Endothelial cell of hepatic sinusoid (primary cell): Measurements from ENCODE around the gene C4B.
"Not testable (repeated sequence)": the region's sequence is repeated elsewhere in the genome, so short reads cannot be mapped to it uniquely, and the experiment has no call there.

Experiments
- in situ Hi-C: cut with HindIII; loops from 2 replicates; pipeline ENCODE4 v1.10.0; 2017; ENCODE audit warnings: low sequenced_read_pairs

The C4B gene

DNA sequence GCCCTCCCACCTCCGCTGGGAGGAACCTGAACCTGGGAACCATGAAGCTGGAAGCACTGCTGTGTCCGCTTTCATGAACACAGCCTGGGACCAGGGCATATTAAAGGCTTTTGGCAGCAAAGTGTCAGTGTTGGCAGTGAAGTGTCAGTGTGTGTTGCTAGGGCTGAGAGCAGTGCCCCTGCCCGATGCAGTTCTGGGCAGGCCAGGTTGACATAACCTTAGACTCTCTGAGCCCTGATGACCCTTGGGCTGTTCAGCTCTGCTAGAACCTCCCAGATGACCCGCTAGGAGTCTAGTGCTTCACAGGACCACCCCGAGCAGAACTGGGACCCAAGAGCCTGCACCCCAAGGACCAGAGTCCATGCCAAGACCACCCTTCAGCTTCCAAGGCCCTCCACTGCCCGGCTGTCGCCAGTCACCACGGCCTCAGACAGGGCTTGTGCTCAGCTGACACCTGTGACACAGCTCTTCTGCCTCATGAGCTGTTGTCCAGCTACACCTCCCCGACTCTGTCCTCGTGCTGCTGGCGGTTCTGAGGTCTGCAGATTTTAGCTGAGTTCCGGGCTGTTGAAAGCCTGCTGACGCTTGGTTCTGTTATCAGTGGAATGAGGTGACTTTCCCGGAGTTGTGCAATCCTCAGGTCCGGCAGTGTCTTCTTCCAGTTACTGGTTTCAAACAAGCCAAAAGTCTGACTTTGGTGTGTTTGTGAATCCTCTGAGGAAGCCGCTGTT is 20.9 kb downstream of the C4B start:
- in situ Hi-C loops = not testable (repeated sequence)

GRCh38 chr6:32037136-32037535 is 22.5 kb downstream of the C4B start:
- in situ Hi-C loops = not testable (repeated sequence)

DNA sequence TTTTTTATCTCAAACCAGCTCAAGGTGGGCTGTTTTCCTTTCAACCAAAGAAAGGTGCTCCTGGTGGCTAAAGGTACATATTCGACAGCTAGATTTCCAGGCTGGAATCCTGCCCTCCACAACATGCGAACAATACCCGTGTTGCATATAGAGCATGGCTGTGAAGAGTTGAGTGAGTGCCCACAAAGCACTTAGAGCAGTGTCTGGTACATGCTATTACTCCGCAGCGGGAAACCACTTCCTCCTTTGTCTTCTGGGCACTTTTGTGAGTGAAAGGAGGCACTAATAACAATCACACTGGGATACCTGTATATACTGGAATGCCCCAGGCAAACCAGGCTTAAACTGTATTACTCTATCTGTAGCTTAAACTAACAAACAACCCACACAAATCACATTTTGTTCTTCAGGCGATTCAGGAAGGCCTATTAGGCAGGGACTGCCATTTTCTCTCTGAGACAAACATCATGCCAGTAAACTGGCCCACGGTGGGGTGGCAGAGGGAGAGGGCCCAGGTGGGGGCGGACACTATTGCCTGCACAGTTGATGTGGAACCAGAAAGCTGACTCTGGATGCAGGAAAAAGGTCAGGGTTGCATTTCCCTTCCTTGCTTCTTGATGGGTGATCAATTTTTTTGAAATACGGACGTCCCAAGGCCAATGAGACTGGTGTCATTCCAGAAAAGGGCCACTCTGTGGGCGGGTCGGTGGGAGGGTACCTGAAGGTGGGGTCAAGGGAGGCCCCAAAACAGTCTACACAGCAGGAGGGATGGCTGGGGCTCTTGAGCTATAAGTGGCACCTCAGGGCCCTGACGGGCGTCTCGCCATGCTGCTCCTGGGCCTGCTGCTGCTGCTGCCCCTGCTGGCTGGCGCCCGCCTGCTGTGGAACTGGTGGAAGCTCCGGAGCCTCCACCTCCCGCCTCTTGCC is 23.3 kb downstream of the C4B start, which contains the start of gene CYP21A2:
CYP21A2 (plus strand) TSS at position 818 of the 927 bp plus-strand sequence; CDS start at position 826, 8 bp downstream.
- in situ Hi-C loops = not testable (repeated sequence)

DNA sequence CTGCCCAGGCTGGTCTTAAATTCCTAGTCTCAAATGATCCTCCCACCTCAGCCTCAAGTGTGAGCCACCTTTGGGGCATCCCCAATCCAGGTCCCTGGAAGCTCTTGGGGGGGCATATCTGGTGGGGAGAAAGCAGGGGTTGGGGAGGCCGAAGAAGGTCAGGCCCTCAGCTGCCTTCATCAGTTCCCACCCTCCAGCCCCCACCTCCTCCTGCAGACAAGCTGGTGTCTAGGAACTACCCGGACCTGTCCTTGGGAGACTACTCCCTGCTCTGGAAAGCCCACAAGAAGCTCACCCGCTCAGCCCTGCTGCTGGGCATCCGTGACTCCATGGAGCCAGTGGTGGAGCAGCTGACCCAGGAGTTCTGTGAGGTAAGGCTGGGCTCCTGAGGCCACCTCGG is 24.3 kb downstream of the C4B start:
- in situ Hi-C loops = not testable (repeated sequence)

GRCh38 chr6:32039321-32040274 is 25.0 kb downstream of the C4B start:
- in situ Hi-C loops = not testable (repeated sequence)

DNA sequence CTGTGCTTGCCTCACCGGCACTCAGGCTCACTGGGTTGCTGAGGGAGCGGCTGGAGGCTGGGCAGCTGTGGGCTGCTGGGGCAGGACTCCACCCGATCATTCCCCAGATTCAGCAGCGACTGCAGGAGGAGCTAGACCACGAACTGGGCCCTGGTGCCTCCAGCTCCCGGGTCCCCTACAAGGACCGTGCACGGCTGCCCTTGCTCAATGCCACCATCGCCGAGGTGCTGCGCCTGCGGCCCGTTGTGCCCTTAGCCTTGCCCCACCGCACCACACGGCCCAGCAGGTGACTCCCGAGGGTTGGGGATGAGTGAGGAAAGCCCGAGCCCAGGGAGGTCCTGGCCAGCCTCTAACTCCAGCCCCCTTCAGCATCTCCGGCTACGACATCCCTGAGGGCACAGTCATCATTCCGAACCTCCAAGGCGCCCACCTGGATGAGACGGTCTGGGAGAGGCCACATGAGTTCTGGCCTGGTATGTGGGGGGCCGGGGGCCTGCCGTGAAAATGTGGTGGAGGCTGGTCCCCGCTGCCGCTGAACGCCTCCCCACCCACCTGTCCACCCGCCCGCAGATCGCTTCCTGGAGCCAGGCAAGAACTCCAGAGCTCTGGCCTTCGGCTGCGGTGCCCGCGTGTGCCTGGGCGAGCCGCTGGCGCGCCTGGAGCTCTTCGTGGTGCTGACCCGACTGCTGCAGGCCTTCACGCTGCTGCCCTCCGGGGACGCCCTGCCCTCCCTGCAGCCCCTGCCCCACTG is 25.9 kb downstream of the C4B start:
- in situ Hi-C loops = not testable (repeated sequence)

DNA sequence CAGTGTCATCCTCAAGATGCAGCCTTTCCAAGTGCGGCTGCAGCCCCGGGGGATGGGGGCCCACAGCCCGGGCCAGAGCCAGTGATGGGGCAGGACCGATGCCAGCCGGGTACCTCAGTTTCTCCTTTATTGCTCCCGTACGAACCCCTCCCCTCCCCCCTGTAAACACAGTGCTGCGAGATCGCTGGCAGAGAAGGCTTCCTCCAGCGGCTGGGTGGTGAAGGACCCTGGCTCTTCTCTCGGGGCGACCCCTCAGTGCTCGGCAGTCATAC is 26.4 kb downstream of the C4B start:
- in situ Hi-C loops = not testable (repeated sequence)

DNA sequence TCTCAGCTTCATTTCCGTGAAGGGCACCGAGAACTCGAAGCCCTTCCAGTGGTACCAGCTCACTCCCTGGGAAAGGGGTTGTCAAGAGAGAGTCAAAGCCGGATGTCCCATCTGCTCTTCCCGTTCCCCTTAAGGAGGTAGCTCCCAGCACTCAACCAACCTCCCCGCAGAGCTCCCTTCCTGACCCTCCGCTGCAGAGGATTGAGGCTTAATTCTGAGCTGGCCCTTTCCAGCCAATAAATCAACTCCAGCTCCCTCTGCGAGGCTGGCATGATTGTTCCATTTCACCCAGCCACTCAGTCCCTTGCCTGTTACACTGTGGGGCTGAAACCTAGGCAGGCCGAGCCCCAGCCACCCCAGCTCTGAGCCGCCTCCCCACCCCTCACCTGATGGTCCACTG is 26.8 kb downstream of the C4B start:
- in situ Hi-C loops = not testable (repeated sequence)

GRCh38 chr6:32042276-32042675 is 27.7 kb downstream of the C4B start:
- in situ Hi-C loops = not testable (repeated sequence)

DNA sequence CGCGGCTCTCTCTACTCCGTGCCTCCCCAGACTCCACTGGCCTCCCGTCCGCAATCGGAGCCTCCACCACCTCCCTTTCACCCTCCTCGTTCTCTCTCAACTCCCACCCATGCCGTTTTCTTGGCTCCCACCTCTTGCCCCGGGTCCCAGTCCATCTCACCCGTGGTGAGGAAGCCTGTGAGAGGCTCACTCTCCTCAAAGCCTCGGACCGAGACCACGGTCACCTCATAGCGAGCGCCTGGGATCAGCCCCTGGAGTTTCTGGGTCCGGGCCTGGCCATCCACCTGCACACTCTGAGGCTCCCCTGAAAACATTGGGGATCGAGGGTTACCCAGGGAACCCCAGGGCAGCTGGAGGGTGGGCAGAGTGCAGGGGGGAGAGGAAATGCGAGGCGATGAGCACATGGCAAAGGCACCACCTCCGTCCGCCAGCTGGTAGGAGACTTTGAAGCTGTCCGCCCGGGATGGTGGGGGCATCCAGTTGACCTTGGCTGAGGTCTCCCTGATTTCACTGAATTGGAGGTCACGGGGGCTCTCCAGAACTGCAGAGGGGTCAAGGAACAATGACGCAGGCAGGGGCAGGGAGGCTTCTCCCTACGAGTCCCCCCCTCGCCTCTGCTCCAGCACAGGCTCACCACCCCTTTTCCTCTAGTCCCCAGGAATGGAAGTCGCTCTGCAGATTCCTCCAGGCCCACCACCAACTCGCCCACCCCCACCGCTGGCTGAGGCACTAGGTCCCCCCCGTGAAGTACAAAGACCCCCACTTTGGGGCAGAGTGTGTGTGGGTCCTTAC is 29.2 kb downstream of the C4B start:
- in situ Hi-C loops = not testable (repeated sequence)

DNA sequence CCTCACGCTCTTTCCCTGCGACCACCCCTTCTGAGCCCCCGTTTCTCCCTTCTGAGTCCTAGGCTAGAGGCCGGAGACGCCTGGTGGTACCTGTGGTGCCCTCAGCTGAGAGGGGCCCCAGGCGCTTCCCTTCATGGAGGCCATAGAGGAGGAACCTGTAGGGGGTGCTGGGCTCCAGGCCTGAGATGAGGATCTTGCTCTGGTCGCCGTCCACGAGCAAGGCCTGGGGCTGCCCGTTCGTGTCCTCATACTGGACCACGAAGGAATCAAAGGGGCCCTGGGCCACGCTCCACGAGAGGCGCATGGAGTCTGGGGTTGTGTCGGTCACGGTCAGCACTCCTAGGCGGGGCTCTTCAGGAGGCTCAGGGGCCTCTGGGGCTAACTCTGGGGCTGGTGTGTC is 30.3 kb downstream of the C4B start:
- in situ Hi-C loops = not testable (repeated sequence)

GRCh38 chr6:32045811-32046449 is 31.3 kb downstream of the C4B start:
- in situ Hi-C loops = no loop called here

DNA sequence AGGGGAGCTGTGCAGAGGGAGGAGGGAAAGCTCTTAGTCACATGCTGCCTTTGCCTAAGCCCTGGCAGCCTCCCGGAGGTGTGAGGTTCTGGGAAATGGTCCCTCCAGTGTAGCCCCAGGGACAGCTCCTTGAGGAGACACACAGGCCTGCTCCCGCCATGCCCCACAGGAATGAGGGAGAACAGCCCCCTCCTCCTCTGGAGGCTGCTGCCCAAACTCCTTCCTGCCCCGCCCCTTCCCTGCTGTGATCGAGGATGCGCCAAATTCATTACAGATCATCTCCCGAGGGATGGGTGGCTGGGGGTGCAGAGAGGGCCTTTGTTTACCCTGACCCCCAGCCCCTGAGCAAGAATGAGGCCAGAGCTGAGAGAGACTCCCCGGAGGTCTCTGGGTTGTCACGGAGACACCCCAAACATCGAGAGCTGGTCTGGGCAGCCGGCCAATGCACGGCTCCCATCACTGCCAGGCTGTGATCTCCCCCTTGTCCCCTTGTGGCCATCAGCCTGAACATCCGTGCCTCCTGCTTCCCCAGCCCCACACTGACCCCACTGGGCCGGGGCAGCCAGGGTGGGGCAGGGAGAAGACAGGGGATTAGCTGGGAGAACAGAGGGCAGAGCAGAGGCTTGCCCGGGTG is 32.0 kb downstream of the C4B start:
- in situ Hi-C loops = no loop called here

GRCh38 chr6:32047084-32047478 is 32.5 kb downstream of the C4B start:
- in situ Hi-C loops = no loop called here

GRCh38 chr6:32047539-32047854 is 32.9 kb downstream of the C4B start:
- in situ Hi-C loops = no loop called here

DNA sequence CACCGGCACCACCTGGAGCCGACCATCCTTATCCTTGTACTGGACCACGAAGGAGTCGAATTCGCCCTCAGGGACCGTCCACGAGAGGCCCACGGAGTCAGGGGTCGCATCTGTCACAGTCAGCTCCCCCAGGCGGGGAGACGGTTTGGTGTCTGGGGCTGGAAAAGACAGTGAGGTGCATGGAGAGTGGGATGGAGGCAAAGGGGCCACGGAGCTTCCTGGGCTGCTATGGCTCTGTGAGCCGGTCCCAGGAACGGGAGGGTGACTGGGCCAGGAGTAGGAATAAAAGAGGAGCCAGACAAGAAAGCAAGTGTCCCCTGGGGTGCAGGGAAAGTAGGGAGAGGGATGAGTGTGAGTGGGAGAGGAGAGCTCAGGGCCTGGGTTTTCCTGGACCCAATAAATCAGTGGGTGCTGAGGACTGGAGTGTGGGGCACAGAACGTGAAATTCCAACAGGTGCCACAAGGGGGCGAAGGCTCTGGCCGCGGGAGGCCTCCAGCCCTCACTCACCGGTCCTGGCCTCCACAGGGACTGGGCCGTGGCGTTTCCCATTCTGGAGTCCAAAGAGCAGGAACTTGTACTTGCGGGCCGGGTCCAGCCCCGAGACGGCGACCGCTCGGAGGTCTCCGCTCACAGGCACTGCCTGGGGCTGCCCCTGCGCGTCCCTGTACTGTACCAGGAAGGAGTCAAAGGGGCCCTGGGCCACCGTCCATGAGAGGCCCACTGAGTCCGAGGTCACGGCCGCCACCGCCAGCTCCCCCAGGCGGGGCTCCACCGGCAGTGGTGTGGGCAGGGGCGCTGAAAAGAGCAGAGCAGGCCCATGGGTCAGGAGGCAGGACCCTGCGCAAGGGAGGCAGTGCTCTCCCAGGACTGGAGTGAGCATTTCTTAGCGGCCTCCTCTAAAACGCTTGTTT is 33.5 kb downstream of the C4B start:
- in situ Hi-C loops = no loop called here

DNA sequence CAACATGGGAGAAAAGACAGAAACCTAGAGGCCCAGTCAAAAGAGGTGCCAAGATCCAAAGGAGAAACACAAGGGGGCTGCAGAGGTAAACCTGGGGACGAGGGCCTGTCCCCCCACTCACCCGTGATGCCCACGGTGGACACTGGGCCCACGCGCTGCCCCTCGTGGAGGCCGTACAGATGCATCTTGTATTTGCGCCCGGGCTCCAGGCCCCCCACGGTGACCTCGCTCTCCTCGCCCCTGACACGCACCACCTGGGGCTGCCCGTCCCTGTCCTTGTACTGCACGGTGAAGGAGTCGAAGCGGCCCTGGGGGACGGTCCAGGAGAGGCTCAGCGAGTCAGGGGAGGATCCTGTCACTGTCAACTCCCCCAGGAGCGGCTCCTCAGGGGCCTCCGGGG is 34.6 kb downstream of the C4B start:
- in situ Hi-C loops = not testable (repeated sequence)

- in situ Hi-C loops = not testable (repeated sequence)
Measured at GRCh38 chr6:32049736-32050135, 35.1 kb downstream of the C4B start.
